ENCODE measurements around the gene ABCB11. TPM values are rescaled to one million over a fixed set of nuclear protein-coding genes. Genes with fewer than 3 reads are reported as not detected.
"Not testable (repeated sequence)": the region's sequence is repeated elsewhere in the genome, so short reads cannot be mapped to it uniquely, and the experiment has no call there.

The ABCB11 gene
- total and polyA plus RNA-seq, 5 experiments from 2014 or later = 0.08 TPM; not detected in 4

- H3K4me3 Mint-ChIP-seq, H3K9me3 Mint-ChIP-seq: not testable (repeated sequence)
- peaks cover 0 to 13% (median 5%) of the 10 kb centered on the region in 5 donors for H3K27me3 Mint-ChIP-seq
These were observed 18.8 kb downstream of the ABCB11 start for GRCh38 chr2:169012191-169012792.

DNA sequence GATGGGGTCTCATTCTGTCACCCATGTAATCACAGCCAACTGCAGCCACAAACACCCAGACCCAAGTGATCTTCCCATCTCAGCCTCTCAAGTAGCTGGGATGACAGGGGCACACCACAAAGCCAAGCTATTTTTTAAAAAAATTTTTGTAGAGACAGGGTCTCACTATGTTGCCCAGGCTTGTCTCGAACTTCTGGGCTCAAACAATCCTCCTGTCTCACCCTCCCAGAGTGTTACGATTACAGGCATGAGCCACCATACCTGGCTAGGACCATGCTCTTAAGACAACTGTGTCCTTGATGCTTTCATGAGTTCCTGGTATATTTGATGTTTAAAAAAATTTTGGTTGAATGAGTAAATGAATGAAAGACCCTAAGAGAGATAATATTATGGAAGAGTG lies 19.4 kb downstream of the ABCB11 start:
- H3K4me1 Mint-ChIP-seq = peaks cover 0 to 13% (median 4%) of the 10 kb centered on the region in 4 donors
- H3K27ac Mint-ChIP-seq = no peak overlapping the region
- POLR2A ChIA-PET = no interaction called here
- peaks cover 0 to 13% (median 5%) of the 10 kb centered on the region in 5 donors for H3K27me3 Mint-ChIP-seq
- DNase-seq (no peak), ATAC-seq (no peak)
- no peaks in the 10 kb centered on the region for H3K9me3 Mint-ChIP-seq
- H3K36me3 Mint-ChIP-seq = no peaks in the 10 kb centered on the region
- H3K4me3 Mint-ChIP-seq = no peak overlapping the region

More at GRCh38 chr2:169012191-169012792, 18.8 kb downstream of the ABCB11 start:
- ATAC-seq, POLR2A ChIA-PET, H3K36me3 Mint-ChIP-seq, DNase-seq, H3K27ac Mint-ChIP-seq: not testable (repeated sequence)
- peaks cover 0 to 13% (median 4%) of the 10 kb centered on the region in 4 donors for H3K4me1 Mint-ChIP-seq

GRCh38 chr2:169010633-169011460 lies 20.3 kb downstream of the ABCB11 start:
- Mint-ChIP-seq H3K27ac (no peak overlapping the region), H3K4me1 (peaks cover 0 to 13% (median 4%) of the 10 kb centered on the region in 4 donors), H3K9me3 (no peaks in the 10 kb centered on the region), H3K4me3 (no peak overlapping the region), H3K36me3 (no peaks in the 10 kb centered on the region), H3K27me3 (peaks cover 0 to 10% (median 4%) of the 10 kb centered on the region in 5 donors)
- POLR2A ChIA-PET = no interaction called here
- DNase-seq = no peak
- ATAC-seq = no peak

- no peak for ATAC-seq
- Mint-ChIP-seq H3K36me3 (no peaks in the 10 kb centered on the region), H3K27me3 (peaks cover 0 to 4% (median 3%) of the 10 kb centered on the region in 5 donors), H3K9me3 (no peaks in the 10 kb centered on the region), H3K4me3 (no peak overlapping the region), H3K27ac (no peak overlapping the region), H3K4me1 (peaks cover 0 to 13% (median 4%) of the 10 kb centered on the region in 4 donors)
- DNase-seq = no peak
- POLR2A ChIA-PET = no interaction called here
These were observed 21.1 kb downstream of the ABCB11 start for GRCh38 chr2:169009865-169010579.

GRCh38 chr2:169007941-169008340 lies 23.2 kb downstream of the ABCB11 start:
- no peaks in the 10 kb centered on the region for H3K36me3 Mint-ChIP-seq
- no peak overlapping the region for H3K4me3 Mint-ChIP-seq
- no peak for DNase-seq
- no peaks in the 10 kb centered on the region for H3K9me3 Mint-ChIP-seq
- POLR2A ChIA-PET = no interaction called here
- H3K27ac Mint-ChIP-seq = peak overlapping the region in 3 of 10 donors; percentile 29 to 57 (median 34)
- ATAC-seq = no peak
- peaks cover 0 to 13% (median 4%) of the 10 kb centered on the region in 4 donors for H3K4me1 Mint-ChIP-seq
- peaks cover 0 to 10% (median 1%) of the 10 kb centered on the region in 5 donors for H3K27me3 Mint-ChIP-seq

DNA sequence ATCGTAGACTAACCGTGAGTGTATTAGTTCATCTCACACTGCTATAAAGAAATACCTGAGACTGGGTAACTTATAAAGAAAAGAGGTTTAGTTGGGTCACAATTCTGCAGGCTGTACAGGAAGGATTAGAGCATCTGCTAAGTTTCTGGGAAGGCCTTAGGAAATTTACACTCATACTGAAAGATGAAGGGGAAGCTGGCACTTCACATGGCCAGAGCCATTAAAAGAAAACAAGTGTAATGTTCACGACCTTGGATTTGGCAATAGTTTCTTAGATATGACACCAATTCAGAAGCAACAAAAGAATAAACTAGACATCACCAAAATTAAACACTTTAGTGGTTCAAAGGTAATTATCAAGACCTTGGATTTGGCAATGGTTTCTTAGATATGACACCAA lies 23.8 kb downstream of the ABCB11 start:
- Mint-ChIP-seq H3K27ac (no peak overlapping the region), H3K9me3 (no peaks in the 10 kb centered on the region), H3K4me1 (peaks cover 0 to 13% (median 4%) of the 10 kb centered on the region in 4 donors), H3K36me3 (no peaks in the 10 kb centered on the region), H3K27me3 (peaks cover 0 to 10% (median 3%) of the 10 kb centered on the region in 5 donors), H3K4me3 (no peak overlapping the region)
- POLR2A ChIA-PET = no interaction called here
- DNase-seq (no peak), ATAC-seq (no peak)

DNA sequence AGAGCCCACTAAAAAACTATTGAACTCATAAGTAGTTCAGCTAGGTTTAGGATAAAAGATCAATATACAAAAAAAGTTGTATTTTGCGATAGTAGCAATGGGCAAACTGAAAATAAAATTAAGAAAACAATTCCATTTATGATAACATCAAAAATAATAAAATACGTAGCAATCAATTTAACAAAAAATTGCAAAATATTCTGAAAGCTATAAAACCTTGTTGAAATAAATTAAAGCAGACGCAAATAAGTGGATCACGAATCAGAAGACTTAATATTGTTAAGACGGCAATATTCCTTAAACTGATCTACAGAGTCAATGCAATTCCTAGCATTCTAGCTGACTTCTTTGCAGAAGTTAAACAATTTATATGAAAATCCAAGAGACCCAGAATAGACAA lies 24.5 kb downstream of the ABCB11 start:
- Mint-ChIP-seq H3K9me3 (no peaks in the 10 kb centered on the region), H3K27ac (no peak overlapping the region), H3K4me1 (peaks cover 0 to 13% (median 4%) of the 10 kb centered on the region in 4 donors), H3K27me3 (peaks cover 0 to 10% (median 4%) of the 10 kb centered on the region in 5 donors), H3K4me3 (no peak overlapping the region), H3K36me3 (no peaks in the 10 kb centered on the region)
- POLR2A ChIA-PET = no interaction called here
- DNase-seq = no peak
- ATAC-seq = no peak

- Mint-ChIP-seq H3K36me3 (no peaks in the 10 kb centered on the region), H3K4me3 (no peak overlapping the region), H3K27ac (no peak overlapping the region), H3K9me3 (no peaks in the 10 kb centered on the region), H3K27me3 (peaks cover 0 to 10% (median 4%) of the 10 kb centered on the region in 5 donors), H3K4me1 (peaks cover 0 to 13% (median 4%) of the 10 kb centered on the region in 4 donors)
- no peak for ATAC-seq
- no peak for DNase-seq
- POLR2A ChIA-PET = no interaction called here
These were observed 25.1 kb downstream of the ABCB11 start for GRCh38 chr2:169005994-169006393.

DNA sequence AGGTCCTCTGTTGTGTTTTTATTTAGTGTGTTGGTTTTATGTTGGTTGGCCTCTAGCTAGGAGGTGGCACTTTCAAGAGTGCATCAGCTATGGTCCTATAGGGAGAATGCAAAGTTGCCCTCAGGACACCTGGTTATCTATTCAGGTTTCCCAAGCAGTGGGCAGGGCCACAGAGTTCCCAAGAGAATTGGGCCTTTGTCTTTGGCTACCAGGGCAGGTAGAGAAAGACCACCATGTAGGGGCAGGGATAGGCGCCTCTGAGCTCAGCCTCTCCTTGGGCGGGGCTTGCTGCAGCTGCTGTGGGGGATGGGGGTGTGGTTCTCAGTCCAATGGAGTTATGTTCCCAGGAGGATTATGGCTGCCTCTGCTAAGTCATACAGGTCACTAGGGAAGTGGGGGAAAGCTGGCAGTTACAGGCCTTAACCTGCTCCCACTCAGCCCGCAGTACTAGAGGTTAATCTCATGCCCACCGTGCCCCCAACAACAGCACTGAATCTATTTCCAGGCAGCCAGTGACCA lies 26.0 kb downstream of the ABCB11 start:
- Mint-ChIP-seq H3K4me1 (peaks cover 0 to 13% (median 4%) of the 10 kb centered on the region in 4 donors), H3K4me3 (no peak overlapping the region), H3K36me3 (no peaks in the 10 kb centered on the region), H3K27me3 (peaks cover 0 to 10% (median 4%) of the 10 kb centered on the region in 5 donors), H3K9me3 (no peaks in the 10 kb centered on the region), H3K27ac (no peak overlapping the region)
- POLR2A ChIA-PET = no interaction called here
- no peak for ATAC-seq
- no peak for DNase-seq

DNA sequence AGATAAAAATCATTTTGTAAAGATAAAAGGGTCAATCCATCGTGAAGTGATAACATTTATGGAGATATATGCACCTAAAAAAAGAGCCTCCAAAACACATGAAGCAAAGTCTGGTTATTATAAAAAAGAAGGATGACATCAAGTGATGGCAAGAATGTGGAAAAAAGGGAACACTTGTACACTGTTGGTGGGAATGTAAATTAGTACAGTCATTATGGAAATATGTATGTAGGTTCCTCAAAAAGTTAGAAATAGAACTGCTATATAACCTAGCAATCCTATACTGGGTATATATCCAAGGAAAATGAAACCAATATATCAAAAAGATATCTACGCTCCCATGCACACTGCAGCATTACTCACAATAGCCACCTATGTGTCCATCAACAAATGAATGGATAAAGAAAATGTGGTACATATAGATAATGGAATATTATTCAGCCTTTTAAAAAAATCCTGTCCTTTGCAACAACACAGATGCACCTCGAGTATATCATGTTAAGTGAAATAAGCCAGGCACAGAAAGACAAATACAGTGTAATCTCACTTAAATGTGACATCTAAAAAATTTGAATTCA lies 28.9 kb downstream of the ABCB11 start:
- no peak overlapping the region for H3K4me3 Mint-ChIP-seq
- no peak for ATAC-seq
- H3K27ac Mint-ChIP-seq = no peak overlapping the region
- H3K36me3 Mint-ChIP-seq = no peaks in the 10 kb centered on the region
- no peaks in the 10 kb centered on the region for H3K4me1 Mint-ChIP-seq
- POLR2A ChIA-PET = no interaction called here
- no peaks in the 10 kb centered on the region for H3K9me3 Mint-ChIP-seq
- H3K27me3 Mint-ChIP-seq = peaks cover 0 to 10% (median 3%) of the 10 kb centered on the region in 5 donors
- DNase-seq = no peak

- no peak overlapping the region for H3K27ac Mint-ChIP-seq
- H3K4me3 Mint-ChIP-seq = no peak overlapping the region
- H3K9me3 Mint-ChIP-seq = no peaks in the 10 kb centered on the region
- ATAC-seq (no peak), DNase-seq (no peak)
- H3K36me3 Mint-ChIP-seq = no peaks in the 10 kb centered on the region
- POLR2A ChIA-PET = no interaction called here
- peaks cover 0 to 10% (median 3%) of the 10 kb centered on the region in 5 donors for H3K27me3 Mint-ChIP-seq
- no peaks in the 10 kb centered on the region for H3K4me1 Mint-ChIP-seq
These were observed 29.9 kb downstream of the ABCB11 start for GRCh38 chr2:169001116-169001815.

GRCh38 chr2:168999668-169000213 lies 31.4 kb downstream of the ABCB11 start:
- no peak overlapping the region for H3K27ac Mint-ChIP-seq
- no peaks in the 10 kb centered on the region for H3K4me1 Mint-ChIP-seq
- no peaks in the 10 kb centered on the region for H3K9me3 Mint-ChIP-seq
- no peaks in the 10 kb centered on the region for H3K36me3 Mint-ChIP-seq
- H3K27me3 Mint-ChIP-seq = peaks cover 0 to 8% (median 3%) of the 10 kb centered on the region in 5 donors
- POLR2A ChIA-PET = no interaction called here
- DNase-seq (no peak), ATAC-seq (no peak)
- no peak overlapping the region for H3K4me3 Mint-ChIP-seq
